B cell (primary cell): Measurements from ENCODE around the gene PFAS. TPM values are rescaled to one million over a fixed set of nuclear protein-coding genes. Genes with fewer than 3 reads are reported as not detected.

Source experiments
- ATAC-seq: fragments of 200-7000 bp; cut with Tn5 transposase; one replicate; pipeline ENCODE4 v1.10.0; 2021; ENCODE audit warnings: low read depth, mild to moderate bottlenecking, moderate number of reproducible peaks, moderate library complexity
- CTCF ChIA-PET: fragments of 350-600 bp; sonication (Branson Sonifier 250); formaldehyde crosslinking; loops from one replicate; lab custom pipeline; 2021; ENCODE audit warnings: antibody characterized with exemption, inconsistent platforms; lab: Charles Lee
- POLR2A ChIA-PET: fragments of 350-600 bp; sonication (Branson Sonifier 250); formaldehyde crosslinking; loops from one replicate; lab custom pipeline; 2021; ENCODE audit warnings: antibody characterized with exemption; lab: Charles Lee
- DNase-seq: peaks from one replicate; pipeline ENCODE4 v3.0.0; 2013
- H2AFZ ChIP-seq: 2 replicates; pipeline ENCODE4 v1.6.1; 2012; ENCODE audit warnings: mild to moderate bottlenecking, low read depth, low read length; ENCODE audit not compliant: insufficient read depth, poor library complexity, severe bottlenecking
- H3K27ac ChIP-seq, 2 donors: 1 replicate in 1 of 2; 2 replicates in 1 of 2; pipeline ENCODE4 v1.5.1; 2012 to 2013; ENCODE audit warnings: low read length in 2 of 2, mild to moderate bottlenecking in 2 of 2, moderate library complexity in 1 of 2
- H3K27me3 ChIP-seq, 4 experiments: fragments of 200-600 bp in 1 of 4; sonication (generic) in 1 of 4; replicated peaks in 1 of 4; 1 replicate in 2 of 4; 2 replicates in 2 of 4; pipeline versions ENCODE4 v1.6.1 to v1.7.0; 2013 to 2016; ENCODE audit warnings: low read length in 3 of 4, mild to moderate bottlenecking in 2 of 4, mixed read lengths in 1 of 4, moderate library complexity in 1 of 4; ENCODE audit not compliant: insufficient read depth in 4 of 4, control insufficient read depth in 3 of 4; ENCODE audit errors: control extremely low read depth in 1 of 4
- H3K36me3 ChIP-seq, 2 experiments: replicated peaks in 1 of 2; 1 replicate in 1 of 2; 2 replicates in 1 of 2; pipeline versions ENCODE4 v1.6.1 to v1.7.1; 2013; ENCODE audit warnings: low read length in 1 of 2; ENCODE audit not compliant: insufficient read depth in 2 of 2, control insufficient read depth in 1 of 2; ENCODE audit errors: control extremely low read depth in 1 of 2, extremely low read depth in 1 of 2
- H3K4me1 ChIP-seq, 2 donors: fragments of 200-600 bp in 1 of 2; sonication (generic) in 1 of 2; 1 replicate in 1 of 2; 2 replicates in 1 of 2; pipeline versions ENCODE4 v1.5.1 to v1.6.1; 2013 to 2017; ENCODE audit warnings: low read length in 2 of 2; ENCODE audit not compliant: control insufficient read depth in 2 of 2, insufficient read depth in 2 of 2
- H3K4me2 ChIP-seq: replicated peaks from 2 replicates; pipeline ENCODE3; 2012; ENCODE audit warnings: mild to moderate bottlenecking, low read depth, low read length; ENCODE audit not compliant: poor library complexity, severe bottlenecking
- H3K4me3 ChIP-seq, 5 experiments: fragments of 200-600 bp in 1 of 5; sonication (generic) in 1 of 5; 1 replicate in 3 of 5; 2 replicates in 2 of 5; pipeline versions ENCODE4 v1.5.1 to v1.7.0; 2011 to 2016; ENCODE audit warnings: low read length in 4 of 5, mild to moderate bottlenecking in 4 of 5, low read depth in 2 of 5, control low read depth in 1 of 5, moderate library complexity in 1 of 5; ENCODE audit not compliant: insufficient read depth in 1 of 5; ENCODE audit errors: control extremely low read depth in 1 of 5, extremely low read depth in 1 of 5
- H3K79me2 ChIP-seq: fragments of 200-600 bp; sonication (generic); one replicate; pipeline ENCODE4 v1.6.0; 2016; ENCODE audit warnings: low read length; ENCODE audit not compliant: control insufficient read depth, insufficient read depth
- H3K9ac ChIP-seq: fragments of 200-600 bp; sonication (generic); 2 replicates; pipeline ENCODE4 v1.6.1; 2017; ENCODE audit warnings: mild to moderate bottlenecking, low read length, moderate library complexity
- H3K9me3 ChIP-seq, 3 donors: one replicate each; pipeline versions ENCODE4 v1.6.1 to v1.7.1; 2013; ENCODE audit warnings: low read length in 2 of 3; ENCODE audit not compliant: control insufficient read depth in 2 of 3, insufficient read depth in 1 of 3; ENCODE audit errors: control extremely low read depth in 1 of 3
- H4K20me1 ChIP-seq: 2 replicates; pipeline ENCODE4 v1.6.0; 2012; ENCODE audit warnings: mild to moderate bottlenecking, low read length; ENCODE audit not compliant: insufficient read depth, control insufficient read depth, poor library complexity, severe bottlenecking
- H3K27ac Mint-ChIP-seq: one replicate; pipeline ENCODE4 v1.8.0; 2021; ENCODE audit warnings: mixed read lengths
- H3K27me3 Mint-ChIP-seq: one replicate; pipeline ENCODE4 v1.8.0; 2021; ENCODE audit warnings: mixed read lengths
- H3K4me1 Mint-ChIP-seq: one replicate; pipeline ENCODE4 v1.8.0; 2021; ENCODE audit warnings: mixed read lengths
- H3K4me3 Mint-ChIP-seq: one replicate; pipeline ENCODE4 v1.8.0; 2021; ENCODE audit warnings: mixed read lengths
- H3K9me3 Mint-ChIP-seq: one replicate; pipeline ENCODE4 v1.8.0; 2022; ENCODE audit warnings: mixed read lengths; ENCODE audit not compliant: insufficient read depth
- CTCF ChIP-seq: fragments of 200-600 bp; IDR thresholded peaks from one replicate; pipeline ENCODE4 v1.8.0; 2022; ENCODE audit warnings: antibody characterized with exemption, mild to moderate bottlenecking
- EZH2 ChIP-seq: IDR thresholded peaks from 2 replicates; pipeline ENCODE4 v1.6.1; 2012; ENCODE audit warnings: borderline replicate concordance, low read depth, mild to moderate bottlenecking, moderate library complexity, low read length; ENCODE audit not compliant: insufficient read depth, poor library complexity, severe bottlenecking
- WGBS: methylation state at CpG from one replicate; pipeline ENCODE4 v1.1.5; 2013; ENCODE audit warnings: missing lambda C conversion rate; ENCODE audit not compliant: insufficient coverage; 5-methylcytosine and 5-hydroxymethylcytosine counted together
- intact Hi-C: fragments of 100-400 bp; cut with micrococcal nuclease; formaldehyde crosslinking; loops from one replicate; pipeline ENCODE4 v1.10.0; 2022
- polyA plus RNA-seq: library from polyadenylated mRNA; depleted of rRNA; stranded (reverse); fragments of >200 nt; gene quantifications from 2 replicates; pipeline ENCODE4 v1.2.3, GENCODE V29; 2012
- total RNA-seq, 2 donors: library from RNA; stranded (reverse); fragments of 120-200 nt in 1 of 2; gene quantifications; 1 replicate in 1 of 2; 2 replicates in 1 of 2; pipeline versions ENCODE4 v1.2.3 to v1.2.4, GENCODE V29; 2013 to 2022

The PFAS gene
- total and polyA plus RNA-seq, 2 donors (not counting 1 experiment from before 2014, with no cell fraction given), result 22.3 to 65.5 TPM

- TF ChIP-seq CTCF, result no peak
- TF ChIP-seq EZH2, result no peak
- Histone ChIP-seq H3K27ac (peak within 1 kb of the TSS; percentile 92), H4K20me1 (peaks cover 4% of the 10 kb centered on the region), H3K36me3 (peaks cover 2 to 5% of the 10 kb centered on the region in 2 experiments), H3K9me3 (no peaks in the 10 kb centered on the region), H3K4me3 (peak within 1 kb of the TSS; percentile 76 to 98 (median 86)), H3K27me3 (no peaks in the 10 kb centered on the region), H3K4me1 (peaks cover 22 to 32% of the 10 kb centered on the region in 2 donors), H3K4me2 (peak within 1 kb of the TSS; percentile 94), H3K9ac (peak within 1 kb of the TSS; percentile 89), H3K79me2 (peaks cover 22% of the 10 kb centered on the region), H2AFZ (peak within 1 kb of the TSS; percentile 96)
- ChIA-PET CTCF (interaction anchor here (1.0 to 1.7 kb wide), 6 partner anchors 9 to 130 kb away, joined by 3 to 6 read pairs (median 3); partner anchors contain the start of genes BORCS6 and PFAS), POLR2A (interaction anchor here (0.8 to 1.4 kb wide), 8 partner anchors 40 to 209 kb away, joined by 3 to 24 read pairs (median 3); partner anchors contain the start of genes CTC1 and PFAS)
- Mint-ChIP-seq H3K4me1 (peaks cover 51% of the 10 kb centered on the region), H3K27me3 (no peaks in the 10 kb centered on the region), H3K27ac (peak within 1 kb of the TSS; percentile 98), H3K4me3 (peak within 1 kb of the TSS; percentile 92), H3K9me3 (no peaks in the 10 kb centered on the region)
- DNase-seq (peak; percentile 88), ATAC-seq (peak; percentile 88)
- WGBS, result under 1% methylated on average over 45 of the region's 53 CpGs
- intact Hi-C loops, result loop anchor here (1.0 kb wide), 5 partner anchors 12 to 132 kb away; partner anchors contain the start of genes KRABD2 and PFAS
Measured at GRCh38 chr17:8288336-8289102, 39.4 kb downstream of the PFAS start, which contains the start of gene RANGRF. RANGRF (plus strand) TSS chr17:8288670; CDS start chr17:8288789, 119 bp downstream.
